Astrocyte of the cerebellum (primary cell): ENCODE data around the gene RSBN1L.

Experiments
- DNase-seq: peaks from one replicate; pipeline ENCODE4 v3.0.0-alpha.2; 2011; ENCODE audit warnings: low read depth
- H3K4me3 ChIP-seq: 2 replicates; pipeline ENCODE4 v1.5.1; 2011; ENCODE audit warnings: mild to moderate bottlenecking, low read depth, low read length, moderate library complexity
- in situ Hi-C: cut with HindIII; loops from 2 replicates; pipeline ENCODE4 v1.10.0; 2017; ENCODE audit warnings: low sequenced_read_pairs
- TF ChIP-seq, protein P1 (sequence below): IDR thresholded peaks from 2 replicates; pipeline ENCODE4 v1.5.1; 2012; ENCODE audit warnings: low read length, low read depth, moderate library complexity, mild to moderate bottlenecking; ENCODE audit errors: missing control alignments

Gene RSBN1L

GRCh38 chr7:77827999-77828398 lies 131.7 kb downstream of the RSBN1L start:
- H3K4me3 ChIP-seq: no peak overlapping the region
- in situ Hi-C loops: no loop called here
- TF ChIP-seq, protein P1, sequence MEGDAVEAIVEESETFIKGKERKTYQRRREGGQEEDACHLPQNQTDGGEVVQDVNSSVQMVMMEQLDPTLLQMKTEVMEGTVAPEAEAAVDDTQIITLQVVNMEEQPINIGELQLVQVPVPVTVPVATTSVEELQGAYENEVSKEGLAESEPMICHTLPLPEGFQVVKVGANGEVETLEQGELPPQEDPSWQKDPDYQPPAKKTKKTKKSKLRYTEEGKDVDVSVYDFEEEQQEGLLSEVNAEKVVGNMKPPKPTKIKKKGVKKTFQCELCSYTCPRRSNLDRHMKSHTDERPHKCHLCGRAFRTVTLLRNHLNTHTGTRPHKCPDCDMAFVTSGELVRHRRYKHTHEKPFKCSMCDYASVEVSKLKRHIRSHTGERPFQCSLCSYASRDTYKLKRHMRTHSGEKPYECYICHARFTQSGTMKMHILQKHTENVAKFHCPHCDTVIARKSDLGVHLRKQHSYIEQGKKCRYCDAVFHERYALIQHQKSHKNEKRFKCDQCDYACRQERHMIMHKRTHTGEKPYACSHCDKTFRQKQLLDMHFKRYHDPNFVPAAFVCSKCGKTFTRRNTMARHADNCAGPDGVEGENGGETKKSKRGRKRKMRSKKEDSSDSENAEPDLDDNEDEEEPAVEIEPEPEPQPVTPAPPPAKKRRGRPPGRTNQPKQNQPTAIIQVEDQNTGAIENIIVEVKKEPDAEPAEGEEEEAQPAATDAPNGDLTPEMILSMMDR: no peak
- DNase-seq: no peak

DNA sequence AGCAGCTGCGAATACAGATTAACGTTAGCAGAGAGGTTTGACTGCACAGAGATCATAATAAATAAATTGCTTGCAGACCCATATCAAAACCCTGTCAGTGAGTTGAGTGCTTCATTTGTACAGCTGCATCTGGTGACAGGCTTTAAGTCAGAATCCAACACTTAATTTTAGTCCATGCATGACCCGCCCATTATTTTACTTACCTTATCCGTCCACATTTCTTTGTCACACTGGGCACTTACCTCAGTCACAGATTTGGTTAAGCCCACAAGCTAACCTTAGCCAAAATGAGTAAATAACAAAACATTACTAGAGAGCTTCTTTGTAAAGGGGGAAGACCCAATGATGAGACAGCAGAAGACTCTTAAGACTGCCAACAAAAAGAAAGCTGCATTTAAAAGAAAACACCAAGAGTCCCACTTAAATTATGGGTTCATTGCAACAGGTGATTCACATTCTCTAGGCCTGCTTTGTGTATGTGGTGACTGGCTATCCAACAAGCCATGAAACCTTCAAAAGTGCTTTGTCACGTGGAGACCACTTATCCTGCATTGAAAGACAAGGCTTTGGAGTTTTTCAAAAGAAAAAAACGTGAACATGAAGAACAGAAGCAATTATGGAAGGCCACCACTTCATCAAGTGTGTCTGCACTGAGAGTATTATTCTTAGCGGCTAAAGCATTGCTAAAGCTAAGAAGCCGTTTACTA lies 134.5 kb downstream of the RSBN1L start:
- no peak overlapping the region for H3K4me3 ChIP-seq
- TF ChIP-seq, protein P1: no peak
- no peak for DNase-seq
- in situ Hi-C loops: no loop called here

GRCh38 chr7:77831481-77831880 lies 135.2 kb downstream of the RSBN1L start:
- in situ Hi-C loops: no loop called here
- no peak overlapping the region for H3K4me3 ChIP-seq
- TF ChIP-seq, protein P1: no peak
- DNase-seq: no peak

- in situ Hi-C loops: no loop called here
- TF ChIP-seq, protein P1: no peak
- DNase-seq: no peak
- no peak overlapping the region for H3K4me3 ChIP-seq
Measured at GRCh38 chr7:77831953-77832352, 135.7 kb downstream of the RSBN1L start.
